Activated naive CD4-positive, alpha-beta T cell treated with anti-CD3 and anti-CD28 coated beads, Interleukin-2, amount 50 U/mL, for 72 hours (primary cell): Measurements from ENCODE around the gene PCP2. TPM values are rescaled to one million over a fixed set of nuclear protein-coding genes. Genes with fewer than 3 reads are reported as not detected.

Experiments
- ATAC-seq, 2 donors: fragments of 150-1000 bp; cut with Tn5 transposase; 2 replicates each; pipeline ENCODE4 v1.10.0; 2021; ENCODE audit warnings: mild to moderate bottlenecking in 2 of 2, moderate library complexity in 2 of 2
- DNase-seq, 2 donors: peaks; one replicate each; pipeline ENCODE4 v3.0.0; 2021 to 2022; ENCODE audit warnings: low spot score in 2 of 2
- H3K27ac Mint-ChIP-seq, 2 donors: one replicate each; pipeline ENCODE4 v1.8.0; 2022; ENCODE audit warnings: mild to moderate bottlenecking in 2 of 2, mixed read lengths in 2 of 2
- H3K36me3 Mint-ChIP-seq, 2 donors: one replicate each; pipeline ENCODE4 v1.8.0; 2022; ENCODE audit warnings: mixed read lengths in 2 of 2
- H3K9me3 Mint-ChIP-seq, 2 donors: one replicate each; pipeline ENCODE4 v1.8.0; 2022; ENCODE audit warnings: mixed read lengths in 2 of 2
- total RNA-seq, 2 donors: library from RNA; stranded (reverse); gene quantifications; one replicate each; pipeline ENCODE4 v1.2.3, GENCODE V29; 2022

The PCP2 gene
- total RNA-seq: 1 to 10 TPM; 1.8 to 4.2 TPM

DNA sequence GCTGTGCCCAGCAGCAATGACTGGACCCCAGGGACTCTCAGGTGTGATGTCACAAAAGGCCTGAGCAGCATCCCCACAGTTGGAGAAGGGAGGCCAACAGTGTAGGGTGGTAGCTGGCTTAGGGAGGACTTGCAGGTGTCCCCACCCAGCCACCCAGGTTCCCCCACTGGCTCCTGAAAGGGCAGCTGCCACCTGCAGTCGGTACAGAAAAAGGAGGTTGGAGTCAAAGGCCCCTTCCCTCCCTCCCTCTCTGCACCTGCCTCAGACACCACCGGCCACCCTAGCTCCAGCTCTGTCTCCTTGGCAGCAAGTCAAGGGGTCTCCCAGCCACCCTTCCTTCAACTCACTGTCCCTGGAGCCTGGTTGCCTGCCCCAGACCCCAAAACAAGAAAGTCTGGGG lies at the start of gene PCP2:
Gene PCP2, minus strand, starts transcription at position 22 of the 400 bp plus-strand sequence. CDS start 262 bp downstream, outside the sequence.
- DNase-seq (no peak), ATAC-seq (no peak)
- H3K36me3 Mint-ChIP-seq: peaks cover 16 to 21% of the 10 kb centered on the region in 2 donors
- H3K27ac Mint-ChIP-seq: peak within 1 kb of the TSS in 1 of 2 donors; percentile 68
- no peaks in the 10 kb centered on the region for H3K9me3 Mint-ChIP-seq

DNA sequence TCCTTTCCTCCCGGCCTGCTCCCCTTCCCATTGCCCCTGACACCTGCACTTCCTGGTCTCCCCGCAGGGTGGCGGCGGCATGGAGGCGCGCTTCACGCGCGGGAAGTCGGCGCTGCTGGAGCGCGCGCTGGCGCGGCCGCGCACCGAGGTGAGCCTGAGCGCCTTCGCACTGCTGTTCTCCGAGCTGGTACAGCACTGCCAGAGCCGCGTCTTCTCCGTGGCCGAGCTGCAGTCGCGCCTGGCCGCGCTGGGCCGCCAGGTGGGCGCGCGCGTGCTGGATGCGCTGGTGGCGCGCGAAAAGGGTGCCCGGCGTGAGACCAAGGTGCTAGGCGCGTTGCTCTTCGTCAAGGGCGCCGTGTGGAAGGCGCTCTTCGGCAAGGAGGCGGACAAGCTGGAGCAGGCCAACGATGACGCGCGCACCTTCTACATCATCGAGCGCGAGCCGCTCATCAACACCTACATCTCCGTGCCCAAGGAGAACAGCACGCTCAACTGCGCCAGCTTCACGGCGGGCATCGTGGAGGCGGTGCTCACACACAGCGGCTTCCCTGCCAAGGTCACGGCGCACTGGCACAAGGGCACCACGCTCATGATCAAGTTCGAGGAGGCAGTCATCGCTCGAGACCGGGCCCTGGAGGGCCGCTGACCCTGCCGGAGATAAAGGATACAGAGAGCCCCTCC lies 48.8 kb upstream of the PCP2 start:
- ATAC-seq: no peak
- Mint-ChIP-seq H3K36me3 (peaks cover 5 to 12% of the 10 kb centered on the region in 2 donors), H3K27ac (peak overlapping the region; percentile 91 to 95), H3K9me3 (no peaks in the 10 kb centered on the region)
- DNase-seq: no peak

- DNase-seq (peak; percentile 79 to 89), ATAC-seq (peak; percentile 59 to 67)
- peaks cover 5 to 12% of the 10 kb centered on the region in 2 donors for H3K36me3 Mint-ChIP-seq
- H3K27ac Mint-ChIP-seq: peak overlapping the region; percentile 91 to 95
- no peaks in the 10 kb centered on the region for H3K9me3 Mint-ChIP-seq
Observed at GRCh38 chr19:7681340-7682174, 48.0 kb upstream of the PCP2 start.

- H3K27ac Mint-ChIP-seq: peak within 1 kb of the TSS; percentile 91 to 95
- peak; percentile 42 to 54 for ATAC-seq
- H3K9me3 Mint-ChIP-seq: no peaks in the 10 kb centered on the region
- H3K36me3 Mint-ChIP-seq: peaks cover 5 to 12% of the 10 kb centered on the region in 2 donors
- DNase-seq: peak; percentile 91 to 94
Observed at GRCh38 chr19:7680606-7681339, 47.3 kb upstream of the PCP2 start, which contains the start of gene TRAPPC5. Gene TRAPPC5 (plus strand): TSS chr19:7680833. CDS start chr19:7682254, 1,421 bp downstream.

- no peak for ATAC-seq
- peak overlapping the region; percentile 15 to 91 for H3K27ac Mint-ChIP-seq
- DNase-seq: no peak
- H3K36me3 Mint-ChIP-seq: peaks cover 5 to 12% of the 10 kb centered on the region in 2 donors
- H3K9me3 Mint-ChIP-seq: no peaks in the 10 kb centered on the region
Observed at GRCh38 chr19:7679771-7680605, 46.5 kb upstream of the PCP2 start.

GRCh38 chr19:7678971-7679751 lies 45.6 kb upstream of the PCP2 start:
- H3K9me3 Mint-ChIP-seq: no peaks in the 10 kb centered on the region
- peaks cover 8 to 12% of the 10 kb centered on the region in 2 donors for H3K36me3 Mint-ChIP-seq
- peak; percentile 62 to 67 for ATAC-seq
- DNase-seq: peak; percentile 53 to 67
- peak overlapping the region; percentile 57 to 91 for H3K27ac Mint-ChIP-seq

DNA sequence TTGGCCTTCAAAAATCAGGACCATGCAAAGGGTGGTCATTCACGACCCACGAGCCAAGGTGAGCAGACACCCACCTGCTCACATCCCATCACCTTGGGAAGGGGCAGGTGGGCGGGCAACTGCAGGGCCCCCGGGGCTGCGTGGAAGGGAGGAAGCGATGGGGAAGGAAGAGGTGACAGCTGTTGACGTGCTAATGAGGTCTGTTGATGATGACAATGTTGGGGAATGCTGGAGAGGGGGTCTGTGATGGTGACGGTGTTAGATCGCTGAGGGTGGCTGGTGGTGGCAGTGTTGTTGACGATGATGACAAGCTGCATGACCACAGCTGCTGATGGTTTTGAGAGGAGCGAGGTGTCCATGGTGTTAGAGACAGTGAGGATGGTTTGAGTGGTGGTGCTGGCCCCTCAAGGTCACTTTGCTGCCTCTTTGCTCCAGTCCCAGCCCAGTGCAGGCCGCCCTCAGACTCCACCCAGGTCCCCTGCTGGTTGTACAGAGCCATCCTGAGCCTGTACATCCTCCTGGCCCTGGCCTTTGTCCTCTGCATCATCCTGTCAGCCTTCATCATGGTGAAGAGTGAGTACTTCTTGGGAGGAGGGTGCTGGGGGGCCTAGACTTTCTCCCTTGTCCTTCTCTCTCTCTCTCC lies 44.3 kb upstream of the PCP2 start:
- no peak for DNase-seq
- H3K9me3 Mint-ChIP-seq: no peaks in the 10 kb centered on the region
- peaks cover 9 to 11% of the 10 kb centered on the region in 2 donors for H3K36me3 Mint-ChIP-seq
- no peak overlapping the region for H3K27ac Mint-ChIP-seq
- no peak for ATAC-seq

- ATAC-seq (no peak), DNase-seq (no peak)
- Mint-ChIP-seq H3K27ac (no peak within 1 kb of the TSS), H3K9me3 (no peaks in the 10 kb centered on the region), H3K36me3 (peaks cover 5 to 6% of the 10 kb centered on the region in 2 donors)
Observed at GRCh38 chr19:7676854-7677253, 43.3 kb upstream of the PCP2 start, which contains the start of gene MCEMP1. Gene MCEMP1 (plus strand): TSS chr19:7677090. CDS start chr19:7677121, 31 bp downstream.

DNA sequence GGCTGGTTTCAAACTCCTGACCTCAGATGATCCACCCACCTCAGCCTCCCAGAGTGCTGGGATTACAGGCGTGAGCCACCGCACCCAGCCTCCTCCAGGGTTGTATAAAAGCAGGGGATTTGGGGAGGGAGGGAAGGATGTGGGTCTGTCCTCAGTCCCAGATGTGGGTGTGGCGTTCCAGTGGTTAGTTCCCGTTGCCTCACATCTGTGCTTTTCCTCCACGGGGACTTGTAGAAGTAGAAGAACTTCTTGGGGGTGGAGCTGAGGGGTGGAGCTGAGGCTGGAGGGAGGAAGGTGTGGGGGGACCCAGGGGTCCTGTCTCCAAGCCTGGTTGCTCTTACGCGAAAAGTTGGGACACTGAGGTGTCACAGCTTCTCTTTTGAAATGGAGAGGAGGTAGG lies 42.9 kb upstream of the PCP2 start:
- peaks cover 2 to 5% of the 10 kb centered on the region in 2 donors for H3K36me3 Mint-ChIP-seq
- DNase-seq (no peak), ATAC-seq (no peak)
- no peak overlapping the region for H3K27ac Mint-ChIP-seq
- no peaks in the 10 kb centered on the region for H3K9me3 Mint-ChIP-seq

GRCh38 chr19:7674010-7675005 lies 40.8 kb upstream of the PCP2 start:
- DNase-seq (peak in 1 of 2 donors; percentile 23), ATAC-seq (peak in 1 of 2 donors; percentile 23)
- Mint-ChIP-seq H3K27ac (no peak overlapping the region), H3K36me3 (peaks cover 0 to 5% of the 10 kb centered on the region in 2 donors), H3K9me3 (no peaks in the 10 kb centered on the region)

- ATAC-seq (no peak), DNase-seq (no peak)
- H3K9me3 Mint-ChIP-seq: no peaks in the 10 kb centered on the region
- H3K27ac Mint-ChIP-seq: no peak overlapping the region
- H3K36me3 Mint-ChIP-seq: peaks cover 0 to 5% of the 10 kb centered on the region in 2 donors
Observed at GRCh38 chr19:7672522-7672921, 39.0 kb upstream of the PCP2 start.

GRCh38 chr19:7670790-7671189 lies 37.3 kb upstream of the PCP2 start:
- ATAC-seq (no peak), DNase-seq (no peak)
- Mint-ChIP-seq H3K9me3 (no peaks in the 10 kb centered on the region), H3K36me3 (peaks cover 0 to 5% of the 10 kb centered on the region in 2 donors), H3K27ac (no peak overlapping the region)

GRCh38 chr19:7670150-7670783 lies 36.7 kb upstream of the PCP2 start:
- H3K36me3 Mint-ChIP-seq: peaks cover 0 to 5% of the 10 kb centered on the region in 2 donors
- H3K27ac Mint-ChIP-seq: no peak overlapping the region
- no peaks in the 10 kb centered on the region for H3K9me3 Mint-ChIP-seq
- DNase-seq (no peak), ATAC-seq (peak in 1 of 2 donors; percentile 43)
